Transverse colon (tissue), 4 donors: ENCODE results near the gene CAND2. TPM values are rescaled to one million over a fixed set of nuclear protein-coding genes. Genes with fewer than 3 reads are reported as not detected.

Experiments used
- DNase-seq: peaks from one replicate; pipeline ENCODE4 v3.0.0-alpha.2; 2019
- H3K27ac ChIP-seq, 4 donors: fragments of 200-600 bp; sonication (generic); 2 replicates each; pipeline ENCODE4 v1.5.1; 2016 to 2018; ENCODE audit warnings: inconsistent platforms in 4 of 4
- H3K27me3 ChIP-seq: fragments of 200-600 bp; sonication (generic); 2 replicates; pipeline ENCODE4 v1.5.1; 2017; ENCODE audit warnings: inconsistent platforms
- H3K36me3 ChIP-seq, 4 donors: fragments of 200-600 bp; sonication (generic); 2 replicates each; pipeline ENCODE4 v1.5.1; 2017 to 2019; ENCODE audit warnings: inconsistent platforms in 4 of 4
- H3K4me1 ChIP-seq, 4 donors: fragments of 200-600 bp; sonication (generic); 2 replicates each; pipeline ENCODE4 v1.5.1; 2017 to 2020; ENCODE audit warnings: inconsistent platforms in 4 of 4
- H3K4me3 ChIP-seq, 4 donors: fragments of 200-600 bp; sonication (generic); 1 replicate in 1 of 4; 2 replicates in 3 of 4; pipeline versions ENCODE4 v1.5.1 to v1.6.1; 2017 to 2019; ENCODE audit warnings: inconsistent platforms in 4 of 4
- H3K9me3 ChIP-seq, 2 donors: fragments of 200-600 bp; sonication (generic); 2 replicates each; pipeline ENCODE4 v1.5.1; 2017 to 2019; ENCODE audit warnings: inconsistent platforms in 2 of 2
- CTCF ChIP-seq, 5 experiments: fragments of 200-600 bp in 3 of 5; fragments of 450-650 bp in 2 of 5; sonication (generic) in 3 of 5; IDR thresholded peaks; 1 replicate in 2 of 5; 2 replicates in 3 of 5; pipeline ENCODE4 v1.5.1; 2016 to 2017; ENCODE audit warnings: antibody characterized with exemption in 5 of 5, inconsistent platforms in 3 of 5, mild to moderate bottlenecking in 2 of 5, moderate library complexity in 1 of 5
- EP300 ChIP-seq: sonication (generic); formaldehyde crosslinking; IDR thresholded peaks from one replicate; pipeline ENCODE4 v1.6.1; 2017; ENCODE audit warnings: antibody characterized with exemption, low read depth
- POLR2A ChIP-seq: fragments of 450-650 bp; IDR thresholded peaks from one replicate; pipeline ENCODE4 v1.6.1; 2016; ENCODE audit warnings: antibody characterized with exemption, mild to moderate bottlenecking, moderate library complexity
- POLR2AphosphoS5 ChIP-seq, 3 donors: sonication (generic); formaldehyde crosslinking; IDR thresholded peaks; one replicate each; pipeline ENCODE4 v1.6.1; 2016; ENCODE audit warnings: antibody characterized with exemption in 3 of 3
- WGBS, 2 donors: methylation state at CpG; one replicate each; pipeline ENCODE4 v1.1.5; 2018; ENCODE audit warnings: low coverage in 1 of 2; 5-methylcytosine and 5-hydroxymethylcytosine counted together
- in situ Hi-C, 4 donors: fragments of 200-750 bp; cut with MboI; loops; one replicate each; pipeline versions ENCODE4 v1.15.0 to v1.15.1; 2017; ENCODE audit warnings: low sequenced_read_pairs in 3 of 4, low pct_ligation_motif_present in 1 of 4, low pct_unique_long_range_greater_than_20kb in 1 of 4
- intact Hi-C: fragments of 100-400 bp; cut with DNase I; formaldehyde crosslinking; loops from one replicate; pipeline ENCODE4 v1.15.1; 2023; ENCODE audit warnings: low total_unique reads
- total RNA-seq, 4 donors: library from RNA; depleted of rRNA; stranded (reverse); fragments of >200 nt; gene quantifications; one replicate each; pipeline ENCODE4 v1.1.0, GENCODE V29; 2016

The CAND2 gene
- total RNA-seq, 4 donors from 2014 or later: 2.7 to 18.3 (median 9.7) TPM

GRCh38 chr3:12810961-12811360 lies 14.5 kb downstream of the CAND2 start:
- DNase-seq: no peak

GRCh38 chr3:12812812-12813211 lies 16.3 kb downstream of the CAND2 start:
- 84% methylated on average over 3 of the region's 3 CpGs; no CpG with 5 or more reads in 1 of the 2 donors for WGBS, 2 donors
- no peak overlapping the region for H3K4me3 ChIP-seq
- TF ChIP-seq CTCF (IDR thresholded peaks at IDR 0.05): no peak
- TF ChIP-seq POLR2AphosphoS5 (IDR thresholded peaks at IDR 0.05): no peak
- TF ChIP-seq POLR2A: no peak
- no peak for TF ChIP-seq EP300
- H3K36me3 ChIP-seq: no peaks in the 10 kb centered on the region
- no peak for DNase-seq
- intact Hi-C loops (no loop called here), in situ Hi-C loops (no loop called here)
- no peaks in the 10 kb centered on the region for H3K9me3 ChIP-seq
- H3K27me3 ChIP-seq: no peaks in the 10 kb centered on the region
- H3K4me1 ChIP-seq: peaks cover 0 to 13% (median 5%) of the 10 kb centered on the region in 4 donors
- no peak overlapping the region for H3K27ac ChIP-seq

More at GRCh38 chr3:12810961-12811360, 14.5 kb downstream of the CAND2 start:
- Histone ChIP-seq H3K36me3 (no peaks in the 10 kb centered on the region), H3K27me3 (no peaks in the 10 kb centered on the region), H3K9me3 (no peaks in the 10 kb centered on the region), H3K4me1 (peaks cover 0 to 13% (median 5%) of the 10 kb centered on the region in 4 donors), H3K27ac (peak overlapping the region; percentile 61 to 84 (median 78)), H3K4me3 (no peak overlapping the region)
- 71% methylated on average over 5 of the region's 5 CpGs; no CpG with 5 or more reads in 1 of the 2 donors for WGBS, 2 donors
- intact Hi-C loops: no loop called here
- TF ChIP-seq CTCF (IDR thresholded peaks at IDR 0.05): no peak
- no peak for TF ChIP-seq EP300
- no peak for TF ChIP-seq POLR2A
- TF ChIP-seq POLR2AphosphoS5 (IDR thresholded peaks at IDR 0.05): no peak
- in situ Hi-C loops: no loop called here

- intact Hi-C loops (no loop called here), in situ Hi-C loops (no loop called here)
- no peak overlapping the region for H3K27ac ChIP-seq
- DNase-seq: no peak
- H3K9me3 ChIP-seq: no peaks in the 10 kb centered on the region
- H3K4me3 ChIP-seq: no peak overlapping the region
- peaks cover 0 to 13% (median 5%) of the 10 kb centered on the region in 4 donors for H3K4me1 ChIP-seq
- 85 to 88% methylated on average over 2 to 6 of the region's 6 CpGs for WGBS, 2 donors
- no peaks in the 10 kb centered on the region for H3K36me3 ChIP-seq
- no peaks in the 10 kb centered on the region for H3K27me3 ChIP-seq
- no peak for TF ChIP-seq CTCF (IDR thresholded peaks at IDR 0.05)
- no peak for TF ChIP-seq POLR2AphosphoS5 (IDR thresholded peaks at IDR 0.05)
- no peak for TF ChIP-seq EP300
- no peak for TF ChIP-seq POLR2A
Measured at GRCh38 chr3:12813967-12814366, 17.5 kb downstream of the CAND2 start.

- in situ Hi-C loops (no loop called here), intact Hi-C loops (no loop called here)
- DNase-seq: no peak
- 63 to 91% methylated on average over 7 to 24 of the region's 24 CpGs for WGBS, 2 donors
- Histone ChIP-seq H3K4me3 (no peak overlapping the region), H3K4me1 (peaks cover 0 to 10% (median 3%) of the 10 kb centered on the region in 4 donors), H3K27ac (no peak overlapping the region), H3K36me3 (no peaks in the 10 kb centered on the region), H3K27me3 (no peaks in the 10 kb centered on the region), H3K9me3 (no peaks in the 10 kb centered on the region)
- TF ChIP-seq POLR2AphosphoS5 (IDR thresholded peaks at IDR 0.05) (no peak), POLR2A (no peak), CTCF (IDR thresholded peaks at IDR 0.05) (no peak), EP300 (no peak)
Measured at GRCh38 chr3:12815078-12815477, 18.6 kb downstream of the CAND2 start.
